ENCODE results near the gene KCNQ1.

Gene KCNQ1

DNA sequence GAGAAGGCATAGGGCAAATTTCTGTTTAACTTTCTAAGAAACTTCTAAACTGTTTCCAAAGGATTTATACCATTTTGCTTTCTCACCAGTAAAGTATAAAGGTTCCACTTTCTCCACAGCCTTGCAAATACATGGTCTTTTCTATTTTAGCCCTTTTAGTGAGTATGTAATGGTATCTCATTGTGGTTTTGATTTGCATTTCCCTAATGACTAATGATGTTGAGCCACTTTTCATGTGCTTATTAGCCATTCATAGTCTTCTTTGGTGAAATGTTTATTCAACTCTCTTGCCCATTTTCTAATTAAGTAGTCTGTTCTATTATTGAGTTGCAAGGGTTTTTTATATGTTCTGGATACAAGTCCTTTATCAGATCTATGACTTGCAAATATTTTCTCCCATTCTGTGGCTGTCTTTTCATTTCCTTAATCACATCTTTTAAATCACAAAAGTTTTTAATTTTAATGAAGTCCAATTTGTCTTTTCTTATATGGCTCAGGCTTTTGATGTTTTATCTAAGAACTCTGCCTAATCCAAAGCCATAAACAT lies 338.8 kb downstream of the KCNQ1 start:
- Histone ChIP-seq H3K9me3 (ENCODE audit: control insufficient read depth in 1 of 2, low read length in 2 of 2) (peaks cover 0 to 2% of the 10 kb centered on the region in 2 donors), H3K4me1 (ENCODE audit: control insufficient read depth in 1 of 2, insufficient read depth in 2 of 2, low read length in 2 of 2) (peaks cover 5 to 15% of the 10 kb centered on the region in 2 donors), H3K4me3 (ENCODE audit: low read depth in 1 of 2, low read length in 2 of 2) (no peak overlapping the region), H3K36me3 (ENCODE audit: control insufficient read depth in 1 of 2, insufficient read depth in 2 of 2, low read length in 2 of 2) (no peaks in the 10 kb centered on the region), H3K27ac (ENCODE audit: low read length) (no peak overlapping the region), H3K27me3 (ENCODE audit: low read depth, low read length) (no peaks in the 10 kb centered on the region)

DNA sequence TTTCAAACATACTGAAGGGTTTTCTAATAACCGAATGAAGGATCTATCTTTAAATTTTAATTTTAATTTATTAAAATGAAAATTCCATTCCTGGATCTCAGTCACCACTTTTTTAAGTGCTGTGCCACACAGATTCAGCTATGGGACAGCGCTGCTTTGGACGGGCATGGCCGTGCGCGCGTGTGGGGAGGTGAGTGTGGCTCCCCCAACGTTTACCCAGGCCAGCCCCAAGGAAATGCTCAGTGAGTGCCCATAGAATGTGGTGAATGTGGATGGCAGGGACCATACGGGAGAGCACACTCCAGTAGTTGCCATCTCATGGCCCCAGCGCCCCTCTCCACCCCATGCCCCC lies 343.0 kb downstream of the KCNQ1 start:
- no peak overlapping the region for H3K27ac ChIP-seq (ENCODE audit: low read length)
- no peaks in the 10 kb centered on the region for H3K36me3 ChIP-seq (ENCODE audit: control insufficient read depth in 1 of 2, insufficient read depth in 2 of 2, low read length in 2 of 2)
- H3K4me3 ChIP-seq (ENCODE audit: low read depth in 1 of 2, low read length in 2 of 2), result no peak overlapping the region
- peaks cover 0 to 5% of the 10 kb centered on the region in 2 donors for H3K4me1 ChIP-seq (ENCODE audit: control insufficient read depth in 1 of 2, insufficient read depth in 2 of 2, low read length in 2 of 2)
- H3K9me3 ChIP-seq (ENCODE audit: control insufficient read depth in 1 of 2, low read length in 2 of 2), result peaks cover 0 to 2% of the 10 kb centered on the region in 2 donors
- no peaks in the 10 kb centered on the region for H3K27me3 ChIP-seq (ENCODE audit: low read depth, low read length)

DNA sequence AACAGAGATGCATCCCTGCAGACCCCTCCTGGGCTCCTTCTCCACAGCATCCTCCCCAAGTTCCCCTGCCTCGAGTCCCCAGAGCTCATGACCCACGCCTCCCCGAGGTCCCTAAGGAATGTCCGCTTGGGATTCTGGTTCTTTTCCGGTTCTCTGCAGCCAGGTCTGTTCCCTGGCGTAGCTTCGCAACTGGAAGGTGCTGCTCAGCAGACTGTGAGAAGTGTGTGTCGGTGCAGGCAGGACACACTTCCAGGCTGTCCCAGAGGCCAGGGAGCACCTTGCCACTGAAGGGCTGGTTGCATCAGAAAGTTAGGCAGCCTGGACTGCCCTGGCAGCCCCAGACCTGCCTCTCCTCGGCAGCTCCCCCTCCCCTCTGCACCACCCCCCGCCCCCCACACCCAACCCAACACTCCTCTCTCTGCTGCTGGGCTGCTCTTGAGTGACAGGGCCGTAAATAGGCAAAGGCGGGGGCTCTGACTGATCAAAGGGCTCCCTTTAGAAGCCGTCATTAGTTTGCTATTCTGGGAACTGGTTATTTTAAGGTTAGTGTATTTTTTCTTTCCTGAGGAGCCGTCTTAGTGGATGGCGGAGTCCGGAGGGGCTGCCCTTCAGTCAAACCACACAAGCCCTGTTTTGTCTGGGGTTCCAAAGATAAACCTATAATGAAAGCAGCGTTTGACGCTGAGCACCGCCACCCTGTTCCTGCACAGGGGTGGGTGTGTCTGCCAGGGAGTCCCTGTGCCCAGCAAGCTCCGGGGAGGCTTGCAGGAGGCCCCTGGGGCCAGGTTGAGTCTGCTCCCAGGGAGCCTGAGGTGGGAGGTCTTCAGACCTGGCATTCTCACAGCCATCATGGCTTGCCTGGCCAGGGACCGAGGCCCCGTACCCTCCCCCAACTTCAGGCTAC lies 343.6 kb downstream of the KCNQ1 start:
- Histone ChIP-seq H3K4me1 (ENCODE audit: control insufficient read depth in 1 of 2, insufficient read depth in 2 of 2, low read length in 2 of 2) (peaks cover 0 to 5% of the 10 kb centered on the region in 2 donors), H3K36me3 (ENCODE audit: control insufficient read depth in 1 of 2, insufficient read depth in 2 of 2, low read length in 2 of 2) (no peaks in the 10 kb centered on the region), H3K27me3 (ENCODE audit: low read depth, low read length) (no peaks in the 10 kb centered on the region), H3K9me3 (ENCODE audit: control insufficient read depth in 1 of 2, low read length in 2 of 2) (peaks cover 0 to 2% of the 10 kb centered on the region in 2 donors), H3K4me3 (ENCODE audit: low read depth in 1 of 2, low read length in 2 of 2) (peak overlapping the region in 1 of 2 donors; percentile 13), H3K27ac (ENCODE audit: low read length) (no peak overlapping the region)

DNA sequence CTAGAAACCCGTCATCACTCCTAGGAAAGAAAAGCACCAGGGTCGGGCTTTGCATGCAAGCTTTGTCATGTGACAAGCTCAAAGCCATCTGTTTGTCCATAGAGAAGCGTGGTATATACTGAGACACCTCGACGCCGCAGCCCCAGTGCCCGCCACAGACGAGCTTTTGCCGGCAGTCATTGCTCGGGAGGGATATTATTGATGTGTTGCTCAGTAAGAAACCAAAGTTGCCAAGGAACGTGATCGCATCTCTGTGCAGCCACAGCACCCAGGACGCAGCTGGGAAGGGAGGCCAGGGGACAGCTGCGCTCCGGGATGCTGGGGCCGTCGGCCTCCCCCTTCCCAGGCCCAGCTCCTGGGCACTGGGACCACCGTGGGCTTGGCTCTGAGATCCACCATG lies 344.5 kb downstream of the KCNQ1 start:
- H3K4me3 ChIP-seq (ENCODE audit: low read depth in 1 of 2, low read length in 2 of 2), result no peak overlapping the region
- H3K4me1 ChIP-seq (ENCODE audit: control insufficient read depth in 1 of 2, insufficient read depth in 2 of 2, low read length in 2 of 2), result peaks cover 0 to 5% of the 10 kb centered on the region in 2 donors
- H3K27ac ChIP-seq (ENCODE audit: low read length), result no peak overlapping the region
- H3K9me3 ChIP-seq (ENCODE audit: control insufficient read depth in 1 of 2, low read length in 2 of 2), result peaks cover 0 to 2% of the 10 kb centered on the region in 2 donors
- no peaks in the 10 kb centered on the region for H3K36me3 ChIP-seq (ENCODE audit: control insufficient read depth in 1 of 2, insufficient read depth in 2 of 2, low read length in 2 of 2)
- no peaks in the 10 kb centered on the region for H3K27me3 ChIP-seq (ENCODE audit: low read depth, low read length)

DNA sequence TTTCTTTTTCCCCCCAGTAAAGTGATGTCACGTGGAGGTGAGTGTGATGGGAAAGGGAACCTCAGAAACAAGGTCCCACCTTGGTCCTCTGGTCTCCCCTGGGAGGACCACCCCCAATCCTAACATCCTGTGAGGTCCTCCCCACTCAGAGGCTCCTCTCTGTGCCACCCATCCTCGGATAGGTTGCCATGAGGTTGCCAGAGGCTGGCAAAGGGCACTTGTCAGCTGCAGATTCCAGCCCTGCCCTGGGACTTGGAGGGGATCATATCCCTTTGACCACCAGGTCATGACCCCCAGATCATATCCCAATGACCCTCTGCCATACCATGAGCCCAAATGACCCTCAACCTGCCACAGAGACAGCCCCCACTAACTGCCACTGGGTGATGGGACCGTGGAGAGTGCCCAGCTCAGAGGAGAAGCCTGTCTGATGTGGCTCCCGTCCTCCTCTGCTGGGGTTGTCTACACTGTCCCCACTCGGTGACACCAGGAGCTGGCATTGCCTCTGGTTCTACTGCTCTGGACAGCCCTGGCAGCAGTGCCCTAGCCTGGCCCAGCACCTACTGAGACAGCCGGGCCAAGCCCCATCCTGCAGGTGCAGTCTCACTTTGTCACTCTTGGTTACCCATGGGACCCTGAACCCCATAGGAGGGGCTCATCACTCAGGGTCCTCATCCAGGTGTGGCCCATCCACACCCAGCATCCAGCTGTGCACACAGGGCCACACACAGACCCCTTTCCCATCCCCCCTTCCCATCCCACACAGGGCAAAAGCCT lies 345.2 kb downstream of the KCNQ1 start:
- Histone ChIP-seq H3K27ac (ENCODE audit: low read length) (no peak overlapping the region), H3K27me3 (ENCODE audit: low read depth, low read length) (no peaks in the 10 kb centered on the region), H3K4me3 (ENCODE audit: low read depth in 1 of 2, low read length in 2 of 2) (no peak overlapping the region), H3K9me3 (ENCODE audit: control insufficient read depth in 1 of 2, low read length in 2 of 2) (peaks cover 0 to 2% of the 10 kb centered on the region in 2 donors), H3K4me1 (ENCODE audit: control insufficient read depth in 1 of 2, insufficient read depth in 2 of 2, low read length in 2 of 2) (peaks cover 0 to 5% of the 10 kb centered on the region in 2 donors), H3K36me3 (ENCODE audit: control insufficient read depth in 1 of 2, insufficient read depth in 2 of 2, low read length in 2 of 2) (no peaks in the 10 kb centered on the region)

DNA sequence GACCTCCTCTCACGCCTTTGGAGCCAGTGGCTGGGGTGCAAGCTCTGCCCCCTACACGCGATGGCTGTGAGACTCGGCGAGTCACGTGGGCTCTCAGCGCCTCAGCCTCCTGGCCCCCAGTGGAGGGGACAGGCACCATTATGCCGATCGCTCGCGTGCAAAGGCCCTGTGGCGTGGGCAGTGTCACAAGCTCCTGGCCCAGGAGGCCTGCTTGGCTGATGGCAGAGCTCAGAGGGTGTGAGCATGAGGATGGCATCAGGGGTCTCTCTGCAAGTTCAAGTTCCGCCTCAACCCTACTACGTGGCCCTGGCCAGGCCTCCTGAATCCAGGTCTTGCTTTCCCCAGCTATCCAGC lies 345.7 kb downstream of the KCNQ1 start:
- Histone ChIP-seq H3K27ac (ENCODE audit: low read length) (no peak overlapping the region), H3K4me3 (ENCODE audit: low read depth in 1 of 2, low read length in 2 of 2) (no peak overlapping the region), H3K4me1 (ENCODE audit: control insufficient read depth in 1 of 2, insufficient read depth in 2 of 2, low read length in 2 of 2) (peaks cover 0 to 5% of the 10 kb centered on the region in 2 donors), H3K36me3 (ENCODE audit: control insufficient read depth in 1 of 2, insufficient read depth in 2 of 2, low read length in 2 of 2) (no peaks in the 10 kb centered on the region), H3K9me3 (ENCODE audit: control insufficient read depth in 1 of 2, low read length in 2 of 2) (peaks cover 0 to 2% of the 10 kb centered on the region in 2 donors), H3K27me3 (ENCODE audit: low read depth, low read length) (no peaks in the 10 kb centered on the region)

DNA sequence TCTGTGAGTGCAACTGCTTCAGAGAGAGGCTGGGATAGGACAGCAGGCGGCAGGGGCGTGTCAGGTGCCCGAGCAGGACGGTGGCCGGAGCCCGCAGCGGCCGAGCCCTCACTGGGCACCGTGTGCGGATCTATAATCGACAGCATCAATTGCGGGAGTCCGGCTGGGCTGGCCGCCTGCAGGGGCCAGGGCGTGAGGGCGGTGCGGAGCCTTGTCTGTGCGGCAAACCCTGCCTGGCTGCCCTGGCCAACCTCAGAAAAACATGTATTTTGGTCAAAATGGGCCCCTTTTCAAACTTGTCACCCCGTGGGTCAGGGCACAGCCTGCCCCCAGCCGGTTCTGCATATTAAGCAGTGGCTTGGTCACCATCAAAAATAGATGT lies 346.3 kb downstream of the KCNQ1 start:
- Histone ChIP-seq H3K27me3 (ENCODE audit: low read depth, low read length) (no peaks in the 10 kb centered on the region), H3K27ac (ENCODE audit: low read length) (no peak overlapping the region), H3K36me3 (ENCODE audit: control insufficient read depth in 1 of 2, insufficient read depth in 2 of 2, low read length in 2 of 2) (no peaks in the 10 kb centered on the region), H3K4me3 (ENCODE audit: low read depth in 1 of 2, low read length in 2 of 2) (peak overlapping the region in 1 of 2 donors; percentile 42), H3K4me1 (ENCODE audit: control insufficient read depth in 1 of 2, insufficient read depth in 2 of 2, low read length in 2 of 2) (peaks cover 0 to 5% of the 10 kb centered on the region in 2 donors), H3K9me3 (ENCODE audit: control insufficient read depth in 1 of 2, low read length in 2 of 2) (peaks cover 0 to 2% of the 10 kb centered on the region in 2 donors)

DNA sequence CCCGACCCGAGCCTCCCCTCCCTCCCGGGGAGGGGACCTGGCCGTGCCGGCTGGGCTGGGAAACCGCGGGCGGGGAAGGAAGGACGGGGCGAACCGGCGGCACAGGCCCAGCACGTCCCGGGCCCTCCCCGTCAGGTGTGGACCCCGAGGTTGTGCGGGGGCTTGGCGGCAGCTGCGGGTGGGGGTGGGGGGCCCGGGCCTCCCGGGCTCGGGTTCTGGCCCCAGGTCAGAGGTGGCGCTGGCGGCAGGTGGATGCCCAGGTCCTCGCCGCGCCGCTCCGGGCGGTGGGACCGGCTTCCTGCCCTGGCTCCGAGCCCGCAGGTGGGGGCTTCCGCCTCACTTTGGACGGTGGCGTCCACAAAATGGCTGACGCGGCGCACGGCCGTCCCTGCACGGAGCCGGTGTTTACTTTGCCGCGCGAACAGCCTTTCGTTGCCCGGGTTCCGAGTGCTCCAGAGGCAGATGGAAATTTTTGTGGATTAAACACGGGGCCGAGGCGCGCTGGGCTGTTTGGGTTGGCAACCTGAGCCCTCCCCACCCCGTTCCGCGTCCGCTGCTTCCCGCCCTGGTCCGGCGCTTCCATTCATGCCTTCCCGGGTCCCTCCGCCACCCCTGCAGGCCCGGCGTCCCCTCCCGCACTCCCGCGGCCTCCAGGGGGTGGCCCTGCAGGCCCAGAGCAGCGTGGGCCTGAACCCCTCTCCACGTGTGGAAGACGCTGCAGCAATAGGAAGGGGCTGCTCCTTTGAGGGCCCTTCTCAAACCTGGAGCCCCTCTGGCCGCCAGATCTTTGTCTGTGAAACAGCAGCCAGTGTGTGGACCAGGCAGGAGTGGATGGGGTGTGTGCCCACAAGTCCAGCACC lies 346.9 kb downstream of the KCNQ1 start:
- peaks cover 0 to 5% of the 10 kb centered on the region in 2 donors for H3K4me1 ChIP-seq (ENCODE audit: control insufficient read depth in 1 of 2, insufficient read depth in 2 of 2, low read length in 2 of 2)
- no peaks in the 10 kb centered on the region for H3K36me3 ChIP-seq (ENCODE audit: control insufficient read depth in 1 of 2, insufficient read depth in 2 of 2, low read length in 2 of 2)
- peak overlapping the region; percentile 39 to 42 for H3K4me3 ChIP-seq (ENCODE audit: low read depth in 1 of 2, low read length in 2 of 2)
- H3K9me3 ChIP-seq (ENCODE audit: control insufficient read depth in 1 of 2, low read length in 2 of 2), result no peaks in the 10 kb centered on the region
- no peak overlapping the region for H3K27ac ChIP-seq (ENCODE audit: low read length)
- H3K27me3 ChIP-seq (ENCODE audit: low read depth, low read length), result no peaks in the 10 kb centered on the region

DNA sequence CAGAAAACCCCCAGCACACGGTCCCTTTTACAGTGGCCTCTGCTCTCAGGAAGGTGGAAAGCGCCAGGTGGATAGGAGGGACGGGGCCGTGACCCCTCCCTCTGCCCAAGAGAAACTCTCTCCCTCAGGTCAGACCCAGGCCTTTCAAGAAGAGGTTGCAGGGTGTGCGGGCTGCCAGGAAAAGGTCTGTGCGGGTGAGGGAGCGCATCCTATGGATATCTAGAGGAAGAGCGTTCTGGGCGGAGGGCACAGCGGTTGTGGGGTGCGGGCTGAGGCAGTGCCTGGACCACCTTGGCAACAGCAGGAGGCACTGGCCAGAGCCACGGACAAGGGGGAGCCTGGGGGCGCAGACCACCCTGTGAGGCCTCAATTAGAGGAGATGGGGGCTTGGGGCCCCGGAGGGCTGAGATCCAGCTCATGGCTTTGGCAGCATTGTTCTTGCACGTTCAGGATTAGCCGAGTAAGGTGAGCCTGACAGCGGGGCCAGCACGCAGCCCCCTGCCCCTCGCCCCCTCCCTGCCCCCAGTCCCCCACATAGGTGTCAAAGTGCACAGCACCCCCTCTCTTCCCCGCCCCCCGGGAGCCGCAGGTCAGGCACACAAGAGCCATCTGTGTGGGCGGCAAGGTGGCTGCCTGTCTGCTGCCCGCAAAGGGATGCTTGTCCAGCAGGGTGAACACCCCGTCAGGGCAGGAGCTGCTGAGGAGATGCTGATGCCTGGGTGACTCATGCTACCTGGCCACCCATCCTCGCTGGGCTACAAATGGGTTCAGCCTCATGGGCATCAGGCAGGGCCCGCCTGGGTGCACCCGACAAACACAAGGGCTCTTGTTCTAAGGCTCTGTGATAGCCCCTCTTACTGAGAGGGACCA lies 347.8 kb downstream of the KCNQ1 start:
- H3K9me3 ChIP-seq (ENCODE audit: control insufficient read depth in 1 of 2, low read length in 2 of 2), result no peaks in the 10 kb centered on the region
- no peak overlapping the region for H3K4me3 ChIP-seq (ENCODE audit: low read depth in 1 of 2, low read length in 2 of 2)
- H3K4me1 ChIP-seq (ENCODE audit: control insufficient read depth in 1 of 2, insufficient read depth in 2 of 2, low read length in 2 of 2), result peaks cover 0 to 5% of the 10 kb centered on the region in 2 donors
- H3K27ac ChIP-seq (ENCODE audit: low read length), result no peak overlapping the region
- H3K36me3 ChIP-seq (ENCODE audit: control insufficient read depth in 1 of 2, insufficient read depth in 2 of 2, low read length in 2 of 2), result no peaks in the 10 kb centered on the region
- no peaks in the 10 kb centered on the region for H3K27me3 ChIP-seq (ENCODE audit: low read depth, low read length)

DNA sequence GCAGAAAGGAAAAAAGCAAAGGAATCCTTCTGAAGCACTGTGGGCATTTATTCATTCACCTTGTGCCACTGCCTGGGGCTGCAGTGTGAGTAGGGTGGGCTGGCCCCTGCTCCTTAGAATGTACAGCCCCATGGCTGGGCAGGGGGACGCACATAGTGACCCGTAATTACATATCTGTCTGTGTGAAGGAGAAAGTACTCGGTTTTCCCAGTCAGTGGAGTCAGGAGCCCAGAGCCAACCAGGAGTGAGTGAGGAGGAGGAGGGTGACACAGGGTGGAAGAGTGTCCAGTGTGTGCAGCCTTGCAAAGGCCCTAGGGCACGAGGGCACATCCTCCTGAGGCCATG lies 348.9 kb downstream of the KCNQ1 start:
- H3K36me3 ChIP-seq (ENCODE audit: control insufficient read depth in 1 of 2, insufficient read depth in 2 of 2, low read length in 2 of 2), result no peaks in the 10 kb centered on the region
- H3K9me3 ChIP-seq (ENCODE audit: control insufficient read depth in 1 of 2, low read length in 2 of 2), result no peaks in the 10 kb centered on the region
- peaks cover 0 to 4% of the 10 kb centered on the region in 2 donors for H3K4me1 ChIP-seq (ENCODE audit: control insufficient read depth in 1 of 2, insufficient read depth in 2 of 2, low read length in 2 of 2)
- no peak overlapping the region for H3K4me3 ChIP-seq (ENCODE audit: low read depth in 1 of 2, low read length in 2 of 2)
- no peak overlapping the region for H3K27ac ChIP-seq (ENCODE audit: low read length)
- no peaks in the 10 kb centered on the region for H3K27me3 ChIP-seq (ENCODE audit: low read depth, low read length)

Measured in muscle layer of duodenum (tissue), 2 donors.